H1 (cell line): ENCODE results near the gene CCT3. TPM values are rescaled to one million over a fixed set of nuclear protein-coding genes. Genes with fewer than 3 reads are reported as not detected.

ENCODE experiments used
- CTCF ChIA-PET: fragments of 300-600 bp; sonication (Branson Sonifier 250); formaldehyde crosslinking; loops from one replicate; lab custom pipeline; 2021; ENCODE audit not compliant: partially characterized antibody; lab: Charles Lee
- POLR2A ChIA-PET: fragments of 300-600 bp; sonication (Branson Sonifier 250); formaldehyde crosslinking; loops from one replicate; lab custom pipeline; 2021; ENCODE audit warnings: inconsistent platforms; ENCODE audit not compliant: partially characterized antibody; lab: Charles Lee
- DNase-seq, 2 experiments: peaks; one replicate each; pipeline versions ENCODE4 v3.0.0 to v3.0.0-alpha.2; 2010 to 2022; ENCODE audit warnings: low spot score in 2 of 2, low read depth in 1 of 2, mixed read lengths in 1 of 2
- FAIRE-seq: peaks from 2 replicates; lab custom pipeline; 2011; peaks lifted over from hg19 to GRCh38; lab: Jason Lieb, UNC
- H2AFZ ChIP-seq: 2 replicates; pipeline ENCODE4 v1.8.1; 2012; ENCODE audit warnings: low read length, inconsistent platforms
- H2AK5ac ChIP-seq: 2 replicates; pipeline ENCODE4 v1.6.1; 2013; ENCODE audit warnings: low read depth, low read length
- H2BK120ac ChIP-seq: replicated peaks from 2 replicates; pipeline ENCODE3; 2013; ENCODE audit warnings: low read depth, low read length, inconsistent platforms
- H2BK12ac ChIP-seq: 2 replicates; pipeline ENCODE4 v1.6.1; 2013; ENCODE audit warnings: low read depth, low read length
- H2BK15ac ChIP-seq: 2 replicates; pipeline ENCODE4 v1.6.1; 2013; ENCODE audit warnings: low read length
- H2BK20ac ChIP-seq: 2 replicates; pipeline ENCODE4 v1.6.1; 2013; ENCODE audit warnings: low read length
- H2BK5ac ChIP-seq: 2 replicates; pipeline ENCODE4 v1.6.1; 2013; ENCODE audit warnings: low read depth, low read length
- H3K14ac ChIP-seq: 2 replicates; pipeline ENCODE4 v1.6.1; 2013; ENCODE audit warnings: inconsistent platforms; ENCODE audit not compliant: insufficient read length
- H3K18ac ChIP-seq: 2 replicates; pipeline ENCODE4 v1.6.1; 2013; ENCODE audit warnings: low read length; ENCODE audit errors: extremely low read depth
- H3K23ac ChIP-seq: 2 replicates; pipeline ENCODE4 v1.6.1; 2013; ENCODE audit warnings: inconsistent platforms; ENCODE audit not compliant: insufficient read length
- H3K23me2 ChIP-seq: 2 replicates; pipeline ENCODE4 v1.6.1; 2013; ENCODE audit warnings: low read depth, low read length
- H3K27ac ChIP-seq: 2 replicates; pipeline ENCODE4 v1.6.1; 2011; ENCODE audit warnings: low read depth, low read length, inconsistent platforms
- H3K27me3 ChIP-seq, 4 experiments: replicated peaks in 1 of 4; 1 replicate in 1 of 4; 2 replicates in 3 of 4; pipeline versions ENCODE4 v1.6.1 to v1.8.1; 2011 to 2013; ENCODE audit warnings: low read length in 3 of 4, mild to moderate bottlenecking in 3 of 4, inconsistent platforms in 2 of 4, mixed read lengths in 2 of 4, moderate library complexity in 1 of 4; ENCODE audit not compliant: control insufficient read depth in 3 of 4, insufficient read depth in 3 of 4; ENCODE audit errors: extremely low read depth in 1 of 4
- H3K36me3 ChIP-seq, 4 experiments: 2 replicates each; pipeline versions ENCODE4 v1.6.1 to v1.8.1; 2011 to 2013; ENCODE audit warnings: mild to moderate bottlenecking in 4 of 4, low read length in 3 of 4, moderate library complexity in 2 of 4, control low read depth in 1 of 4, inconsistent platforms in 1 of 4; ENCODE audit not compliant: insufficient read depth in 4 of 4, control insufficient read depth in 2 of 4
- H3K4ac ChIP-seq: replicated peaks from 2 replicates; pipeline ENCODE3; 2013; ENCODE audit warnings: low read length, low read depth, mixed read lengths, inconsistent platforms; ENCODE audit not compliant: insufficient read length
- H3K4me1 ChIP-seq, 4 experiments: replicated peaks in 1 of 4; 1 replicate in 1 of 4; 2 replicates in 3 of 4; pipeline versions ENCODE4 v1.6.1 to v1.8.1; 2011 to 2013; ENCODE audit warnings: low read length in 3 of 4, inconsistent platforms in 2 of 4, mixed read lengths in 1 of 4; ENCODE audit not compliant: insufficient read depth in 4 of 4, control insufficient read depth in 3 of 4
- H3K4me2 ChIP-seq, 2 experiments: 2 replicates each; pipeline versions ENCODE4 v1.6.1 to v1.8.1; 2011 to 2013; ENCODE audit warnings: low read depth in 2 of 2, low read length in 2 of 2, control low read depth in 1 of 2, inconsistent platforms in 1 of 2, mild to moderate bottlenecking in 1 of 2; ENCODE audit not compliant: insufficient read depth in 1 of 2
- H3K4me3 ChIP-seq, 4 experiments: fragments of 200-600, 300-600 bp in 1 of 4; sonication (generic), shearing (Covaris generic), sonication (Bioruptor Twin) in 1 of 4; 2 replicates each; pipeline versions ENCODE4 v1.5.1 to v1.8.1; 2011 to 2016; ENCODE audit warnings: low read length in 4 of 4, low read depth in 3 of 4, control low read depth in 2 of 4, inconsistent platforms in 2 of 4, mild to moderate bottlenecking in 2 of 4, mixed read lengths in 1 of 4, moderate library complexity in 1 of 4; ENCODE audit not compliant: insufficient read depth in 2 of 4; ENCODE audit errors: extremely low read depth in 1 of 4
- H3K56ac ChIP-seq: replicated peaks from 2 replicates; pipeline ENCODE3; 2013; ENCODE audit warnings: low read depth, mild to moderate bottlenecking, mixed read lengths, low read length, inconsistent platforms; ENCODE audit not compliant: insufficient read length
- H3K79me1 ChIP-seq: 2 replicates; pipeline ENCODE4 v1.6.1; 2013; ENCODE audit warnings: low read depth, low read length, control low read depth
- H3K79me2 ChIP-seq, 2 experiments: 2 replicates each; pipeline versions ENCODE4 v1.6.1 to v1.8.1; 2012 to 2013; ENCODE audit warnings: low read length in 2 of 2, mild to moderate bottlenecking in 2 of 2, inconsistent platforms in 1 of 2; ENCODE audit not compliant: insufficient read depth in 2 of 2, control insufficient read depth in 1 of 2
- H3K9ac ChIP-seq, 4 experiments: replicated peaks in 1 of 4; 1 replicate in 1 of 4; 2 replicates in 3 of 4; pipeline versions ENCODE4 v1.6.1 to v1.8.1; 2011 to 2013; ENCODE audit warnings: low read depth in 3 of 4, low read length in 3 of 4, control low read depth in 2 of 4, mild to moderate bottlenecking in 2 of 4, moderate library complexity in 2 of 4, inconsistent platforms in 1 of 4; ENCODE audit errors: extremely low read depth in 1 of 4
- H3K9me3 ChIP-seq, 2 experiments: 2 replicates each; pipeline versions ENCODE4 v1.6.1 to v1.8.1; 2012 to 2013; ENCODE audit warnings: mild to moderate bottlenecking in 2 of 2, moderate library complexity in 2 of 2, control low read depth in 1 of 2, inconsistent platforms in 1 of 2, low read depth in 1 of 2, low read length in 1 of 2, mixed read lengths in 1 of 2; ENCODE audit not compliant: insufficient read depth in 2 of 2
- H4K20me1 ChIP-seq, 2 experiments: replicated peaks in 1 of 2; 2 replicates each; pipeline versions ENCODE3 to v1.8.1; 2011 to 2013; ENCODE audit warnings: inconsistent platforms in 2 of 2, low read length in 2 of 2, mild to moderate bottlenecking in 1 of 2; ENCODE audit not compliant: insufficient read depth in 2 of 2, control insufficient read depth in 1 of 2
- H4K5ac ChIP-seq: 2 replicates; pipeline ENCODE4 v1.6.1; 2013; ENCODE audit warnings: low read length, low read depth, mixed read lengths, inconsistent platforms; ENCODE audit not compliant: insufficient read length
- H4K8ac ChIP-seq: 2 replicates; pipeline ENCODE4 v1.8.0; 2013; ENCODE audit warnings: mild to moderate bottlenecking, moderate library complexity, low read length, inconsistent platforms; ENCODE audit not compliant: insufficient read depth; ENCODE audit errors: extremely low read depth
- H4K91ac ChIP-seq: replicated peaks from 2 replicates; pipeline ENCODE3; 2013; ENCODE audit warnings: low read length, mixed read lengths, inconsistent platforms; ENCODE audit not compliant: insufficient read length
- BACH1 ChIP-seq: IDR thresholded peaks from 2 replicates; pipeline ENCODE4 v1.6.1; 2012; ENCODE audit warnings: low read length, improper control_type of control experiment
- EP300 ChIP-seq, 2 experiments: IDR thresholded peaks; 1 replicate in 1 of 2; 2 replicates in 1 of 2; pipeline ENCODE4 v1.6.1; 2011 to 2012; ENCODE audit warnings: low read depth in 2 of 2, low read length in 2 of 2, mild to moderate bottlenecking in 2 of 2, borderline replicate concordance in 1 of 2, inconsistent platforms in 1 of 2, moderate library complexity in 1 of 2
- EZH2 ChIP-seq: fragments of 200-600 bp; sonication (generic); IDR thresholded peaks from 2 replicates; pipeline ENCODE4 v1.7.1; 2012; ENCODE audit warnings: low read depth, mild to moderate bottlenecking, moderate library complexity, low read length, inconsistent platforms; ENCODE audit not compliant: severe bottlenecking
- PHF8 ChIP-seq: fragments of 200-600 bp; sonication (generic); conservative IDR thresholded peaks from 2 replicates; pipeline ENCODE4 v1.7.1; 2012; ENCODE audit warnings: low read depth, mild to moderate bottlenecking, inconsistent platforms, low read length, moderate library complexity
- POLR2A ChIP-seq, 2 experiments: IDR thresholded peaks; 1 replicate in 1 of 2; 2 replicates in 1 of 2; pipeline ENCODE4 v1.6.1; 2011; ENCODE audit warnings: low read depth in 2 of 2, low read length in 2 of 2, mild to moderate bottlenecking in 2 of 2; ENCODE audit errors: control extremely low read depth in 1 of 2
- TCF12 ChIP-seq: IDR thresholded peaks from 2 replicates; pipeline ENCODE4 v1.6.1; 2011; ENCODE audit warnings: low read depth, mild to moderate bottlenecking, low read length
- WGBS, 2 experiments: shearing (Covaris generic) in 1 of 2; methylation state at CpG; one replicate each; pipeline versions ENCODE4 v1.1.6 to v1.1.7; 2013 to 2015; ENCODE audit warnings: low lambda C conversion rate in 2 of 2, mixed read lengths in 2 of 2, inconsistent platforms in 1 of 2, low coverage in 1 of 2, missing lambda C conversion rate in 1 of 2; ENCODE audit not compliant: insufficient replicate concordance in 2 of 2, insufficient coverage in 1 of 2, insufficient read length in 1 of 2; ENCODE audit errors: extremely low coverage in 1 of 2, missing lambda C conversion rate in 1 of 2; 5-methylcytosine and 5-hydroxymethylcytosine counted together
- polyA plus RNA-seq, 7 experiments: library from polyadenylated mRNA; depleted of rRNA in 3 of 7; stranded (reverse) in 5 of 7; unstranded in 2 of 7; fragments of >200 nt in 5 of 7; fragments of 200-250 nt in 2 of 7; gene quantifications; 1 replicate in 5 of 7; 2 replicates in 1 of 7; 4 replicates in 1 of 7; pipeline versions ENCODE4 v1.2.1 to v1.2.3, GENCODE V29; 2011 to 2013; ENCODE audit warnings: missing spikeins in 2 of 7, mixed read lengths in 2 of 7
- total RNA-seq: library from RNA; stranded (reverse); fragmentation: NEBNext Ultra II Directional; extraction: Animal tissue kit (Norgen Biotek cat#: 25700); gene quantifications from 2 replicates; pipeline ENCODE4 v1.2.1, GENCODE V29; 2021
- TF ChIP-seq, protein P1 (sequence below): IDR thresholded peaks from 2 replicates; pipeline ENCODE4 v1.6.1; 2011; ENCODE audit warnings: low read length, improper control_type of control experiment

Gene CCT3
- total and polyA plus RNA-seq, 2 of the 8 experiments (the other 6 are each of a cell fraction or from before 2014, with no cell fraction given): 431 to 480 TPM

DNA sequence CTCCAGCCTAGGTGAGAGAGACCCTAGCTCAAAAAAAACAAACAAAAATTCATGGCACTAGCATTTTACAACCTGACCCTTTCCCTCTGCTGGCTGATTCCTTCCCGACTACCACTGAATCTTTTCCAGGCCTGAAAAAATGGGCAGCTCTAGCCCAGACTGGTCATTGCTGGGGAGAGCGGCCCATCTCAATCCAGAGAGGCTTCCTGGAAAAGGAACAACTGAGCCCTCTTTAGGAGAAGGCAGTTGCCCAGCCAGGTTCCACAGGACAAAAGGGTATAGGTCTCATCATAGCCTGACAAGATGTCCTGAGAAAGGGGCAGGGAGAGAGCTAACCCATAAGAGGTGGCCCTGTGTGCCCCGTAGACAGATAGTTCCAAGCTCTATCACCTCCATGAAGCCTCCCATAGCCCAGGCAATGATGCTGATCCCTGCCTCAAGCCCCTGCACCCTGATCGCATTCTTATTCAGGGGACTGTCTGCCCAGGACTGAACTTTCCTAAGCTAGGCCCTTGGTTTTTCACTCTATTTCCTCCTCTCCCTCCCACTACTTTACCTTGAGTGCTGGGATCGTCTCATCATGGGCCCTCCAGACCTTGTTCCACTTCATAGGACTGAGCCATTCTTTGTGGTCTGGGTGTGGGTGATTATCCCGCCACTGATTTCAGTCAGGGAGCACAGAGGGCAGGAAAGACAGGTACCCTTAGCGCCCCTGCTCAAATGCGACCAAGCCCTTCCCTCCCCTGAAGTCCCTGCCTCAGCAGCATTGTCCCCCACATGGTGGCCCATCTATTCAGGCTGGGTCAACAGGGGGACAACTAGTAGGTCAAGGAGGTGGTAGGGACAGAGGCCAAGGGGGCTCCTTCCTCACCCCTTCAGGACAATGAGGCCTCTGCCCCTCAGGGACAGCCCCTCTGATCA, 49.1 kb upstream of the CCT3 start:
- Histone ChIP-seq H3K27me3 (peaks cover 14 to 63% (median 55%) of the 10 kb centered on the region in 4 experiments), H2BK12ac (peak overlapping the region; percentile 87; the same call in 1 of the 2 replicates), H4K8ac (no peak overlapping the region), H2BK20ac (no peak overlapping the region), H4K5ac (no peak overlapping the region), H2AK5ac (no peak overlapping the region), H3K56ac (no peak overlapping the region), H3K79me1 (no peaks in the 10 kb centered on the region), H3K23me2 (peaks cover 4% of the 10 kb centered on the region; the same call in 1 of the 2 replicates), H3K4me2 (peak overlapping the region; percentile 57 to 85), H3K79me2 (no peaks in the 10 kb centered on the region), H3K9me3 (no peaks in the 10 kb centered on the region), H3K14ac (no peak overlapping the region), H2AFZ (no peak overlapping the region), H2BK15ac (peak overlapping the region; percentile 74; the same call in 1 of the 2 replicates), H2BK120ac (no peak overlapping the region), H3K4me3 (peak overlapping the region in 1 of 4 experiments; percentile 59; a peak in 3 of 8 replicates), H3K27ac (no peak overlapping the region), H3K4ac (no peak overlapping the region), H3K4me1 (peaks cover 0 to 35% (median 25%) of the 10 kb centered on the region in 4 experiments; a peak in 6 of 7 replicates), H3K23ac (no peak overlapping the region), H4K20me1 (no peaks in the 10 kb centered on the region), H4K91ac (no peak overlapping the region), H3K36me3 (no peaks in the 10 kb centered on the region), H3K18ac (no peak overlapping the region), H3K9ac (no peak overlapping the region), H2BK5ac (no peak overlapping the region)
- ChIA-PET POLR2A (interaction anchor here (1.3 to 7.3 kb wide), 9 partner anchors 13 to 59 kb away, joined by 3 to 26 read pairs (median 7); no protein-coding TSS in a partner anchor), CTCF (interaction anchor here (1.2 to 26.1 kb wide), 14 partner anchors 10 to 205 kb away, joined by 3 to 574 read pairs (median 60); partner anchors contain the start of genes NAXE and RHBG)
- DNase-seq: no peak
- 76% methylated on average over 8 of the region's 8 CpGs; no CpG with 5 or more reads in 1 of the 2 experiments for WGBS, 2 experiments
- no peak for FAIRE-seq
- TF ChIP-seq PHF8 (no peak), TCF12 (no peak), BACH1 (no peak), EZH2 (peak; percentile 40), EP300 (IDR thresholded peaks at IDR 0.05; ENCODE audit: borderline replicate concordance in 1 of 2, low read depth in 2 of 2, low read length in 2 of 2) (no peak), POLR2A (IDR thresholded peaks at IDR 0.05; ENCODE audit: control extremely low read depth in 1 of 2, low read depth in 2 of 2, low read length in 2 of 2) (no peak)
- TF ChIP-seq, protein P1, sequence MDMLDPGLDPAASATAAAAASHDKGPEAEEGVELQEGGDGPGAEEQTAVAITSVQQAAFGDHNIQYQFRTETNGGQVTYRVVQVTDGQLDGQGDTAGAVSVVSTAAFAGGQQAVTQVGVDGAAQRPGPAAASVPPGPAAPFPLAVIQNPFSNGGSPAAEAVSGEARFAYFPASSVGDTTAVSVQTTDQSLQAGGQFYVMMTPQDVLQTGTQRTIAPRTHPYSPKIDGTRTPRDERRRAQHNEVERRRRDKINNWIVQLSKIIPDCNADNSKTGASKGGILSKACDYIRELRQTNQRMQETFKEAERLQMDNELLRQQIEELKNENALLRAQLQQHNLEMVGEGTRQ: no peak
